Trophoblast cell (in vitro differentiated cells and primary cell): ENCODE results near the gene XAB2.
A peak's percentile ranks its signal among the peaks of the same experiment; 100 is the strongest.

Experiments used
- DNase-seq, 2 donors: peaks; one replicate each; pipeline ENCODE4 v3.0.0-alpha.2; 2016
- H2AFZ ChIP-seq: 2 replicates; pipeline ENCODE4 v1.6.1; 2013; ENCODE audit warnings: low read length, moderate library complexity, mild to moderate bottlenecking; ENCODE audit not compliant: insufficient read depth, poor library complexity
- H2AK5ac ChIP-seq: 2 replicates; pipeline ENCODE4 v1.6.1; 2013; ENCODE audit warnings: mild to moderate bottlenecking, low read length
- H2BK120ac ChIP-seq: 2 replicates; pipeline ENCODE4 v1.6.1; 2013; ENCODE audit warnings: low read length, mild to moderate bottlenecking, moderate library complexity; ENCODE audit not compliant: insufficient read depth, poor library complexity
- H2BK12ac ChIP-seq: 2 replicates; pipeline ENCODE4 v1.6.1; 2013; ENCODE audit warnings: mild to moderate bottlenecking, low read length, moderate library complexity
- H2BK5ac ChIP-seq: 2 replicates; pipeline ENCODE4 v1.6.1; 2013; ENCODE audit warnings: low read length, low read depth, moderate library complexity, mild to moderate bottlenecking; ENCODE audit not compliant: poor library complexity
- H3K14ac ChIP-seq: 2 replicates; pipeline ENCODE4 v1.6.1; 2013; ENCODE audit warnings: mild to moderate bottlenecking, low read length
- H3K18ac ChIP-seq: 2 replicates; pipeline ENCODE4 v1.6.1; 2013; ENCODE audit warnings: mild to moderate bottlenecking, low read length
- H3K23ac ChIP-seq: 2 replicates; pipeline ENCODE4 v1.6.1; 2013; ENCODE audit warnings: low read length
- H3K27ac ChIP-seq: 2 replicates; pipeline ENCODE4 v1.5.1; 2013; ENCODE audit warnings: low read depth, mild to moderate bottlenecking, inconsistent platforms, low read length, moderate library complexity
- H3K27me3 ChIP-seq: 2 replicates; pipeline ENCODE4 v1.6.1; 2013; ENCODE audit warnings: inconsistent platforms, mild to moderate bottlenecking, low read length, moderate library complexity; ENCODE audit not compliant: insufficient read depth
- H3K36me3 ChIP-seq, 2 experiments: 1 replicate in 1 of 2; 2 replicates in 1 of 2; pipeline ENCODE4 v1.6.1; 2013; ENCODE audit warnings: low read length in 2 of 2, mild to moderate bottlenecking in 2 of 2, moderate library complexity in 1 of 2; ENCODE audit not compliant: insufficient read depth in 2 of 2, control insufficient read depth in 1 of 2
- H3K4ac ChIP-seq: 2 replicates; pipeline ENCODE4 v1.6.1; 2013; ENCODE audit warnings: low read depth, mild to moderate bottlenecking, low read length, moderate library complexity
- H3K4me1 ChIP-seq, 2 experiments: 1 replicate in 1 of 2; 2 replicates in 1 of 2; pipeline ENCODE4 v1.6.1; 2013; ENCODE audit warnings: low read length in 2 of 2, mild to moderate bottlenecking in 2 of 2, moderate library complexity in 1 of 2; ENCODE audit not compliant: insufficient read depth in 2 of 2, control insufficient read depth in 1 of 2
- H3K4me2 ChIP-seq: 2 replicates; pipeline ENCODE4 v1.6.1; 2013; ENCODE audit warnings: inconsistent platforms, mild to moderate bottlenecking, low read length, moderate library complexity
- H3K4me3 ChIP-seq: 2 replicates; pipeline ENCODE4 v1.5.1; 2013; ENCODE audit warnings: mild to moderate bottlenecking, low read depth, low read length, inconsistent platforms
- H3K79me1 ChIP-seq: one replicate; pipeline ENCODE4 v1.6.1; 2013; ENCODE audit warnings: low read length
- H3K79me2 ChIP-seq: 2 replicates; pipeline ENCODE4 v1.6.1; 2013; ENCODE audit warnings: low read length, mild to moderate bottlenecking; ENCODE audit not compliant: control insufficient read depth, insufficient read depth, poor library complexity
- H3K9ac ChIP-seq: 2 replicates; pipeline ENCODE4 v1.6.1; 2013; ENCODE audit warnings: mild to moderate bottlenecking, low read length
- H3K9me3 ChIP-seq: 2 replicates; pipeline ENCODE4 v1.6.1; 2013; ENCODE audit warnings: low read depth, mild to moderate bottlenecking, control low read depth, inconsistent platforms, low read length; ENCODE audit not compliant: insufficient read depth
- H4K12ac ChIP-seq: 2 replicates; pipeline ENCODE4 v1.6.1; 2013; ENCODE audit warnings: low read depth, mild to moderate bottlenecking, low read length, moderate library complexity
- H4K8ac ChIP-seq: 2 replicates; pipeline ENCODE4 v1.6.1; 2013; ENCODE audit warnings: low read depth, mild to moderate bottlenecking, low read length, moderate library complexity
- H4K91ac ChIP-seq: one replicate; pipeline ENCODE4 v1.6.1; 2013; ENCODE audit warnings: low read depth, mild to moderate bottlenecking, low read length, moderate library complexity
- WGBS: extraction: QIAGEN DNeasy Blood & Tissue Kit; methylation state at CpG from one replicate; pipeline ENCODE4 v1.1.7; 2013; ENCODE audit warnings: missing lambda C conversion rate; ENCODE audit not compliant: insufficient read length, insufficient coverage; ENCODE audit errors: extremely low coverage; 5-methylcytosine and 5-hydroxymethylcytosine counted together

XAB2 gene

GRCh38 chr19:7655581-7655980 lies 26.2 kb upstream of the XAB2 start:
- Histone ChIP-seq H3K23ac (no peak overlapping the region), H2BK120ac (no peak overlapping the region), H4K8ac (no peak overlapping the region), H3K79me2 (no peaks in the 10 kb centered on the region), H4K12ac (no peak overlapping the region), H3K4me1 (peaks cover 2 to 4% of the 10 kb centered on the region in 2 experiments), H3K4me2 (no peak overlapping the region), H3K27me3 (no peaks in the 10 kb centered on the region), H3K9me3 (no peaks in the 10 kb centered on the region), H3K4me3 (no peak overlapping the region), H3K14ac (no peak overlapping the region), H3K36me3 (no peaks in the 10 kb centered on the region), H4K91ac (no peak overlapping the region), H2AK5ac (no peak overlapping the region), H3K27ac (no peak overlapping the region), H3K4ac (no peak overlapping the region), H2BK12ac (no peak overlapping the region), H3K9ac (no peak overlapping the region), H2AFZ (no peak overlapping the region), H2BK5ac (no peak overlapping the region), H3K18ac (no peak overlapping the region), H3K79me1 (no peaks in the 10 kb centered on the region)
- DNase-seq: peak in 1 of 2 donors; percentile 25
- no CpG with 5 or more reads among the region's 8 CpGs for WGBS

- Histone ChIP-seq H2BK5ac (no peak overlapping the region), H3K4ac (no peak overlapping the region), H3K18ac (no peak overlapping the region), H3K9ac (no peak overlapping the region), H2AK5ac (no peak overlapping the region), H3K14ac (no peak overlapping the region), H3K79me2 (no peaks in the 10 kb centered on the region), H3K4me2 (no peak overlapping the region), H3K79me1 (no peaks in the 10 kb centered on the region), H3K27me3 (no peaks in the 10 kb centered on the region), H3K9me3 (no peaks in the 10 kb centered on the region), H3K4me3 (no peak overlapping the region), H3K4me1 (peaks cover 2 to 4% of the 10 kb centered on the region in 2 experiments), H4K12ac (no peak overlapping the region), H3K27ac (no peak overlapping the region), H3K36me3 (no peaks in the 10 kb centered on the region), H2BK120ac (no peak overlapping the region), H4K91ac (no peak overlapping the region), H3K23ac (no peak overlapping the region), H4K8ac (no peak overlapping the region), H2AFZ (no peak overlapping the region), H2BK12ac (no peak overlapping the region)
- WGBS: no CpG with 5 or more reads among the region's 8 CpGs
- DNase-seq: no peak
These were observed 25.1 kb upstream of the XAB2 start for GRCh38 chr19:7654401-7654800.

- Histone ChIP-seq H2BK120ac (no peak overlapping the region), H3K9me3 (peaks cover 2% of the 10 kb centered on the region), H3K79me2 (no peaks in the 10 kb centered on the region), H3K4me3 (no peak overlapping the region), H4K12ac (no peak overlapping the region), H3K4me1 (peaks cover 2 to 4% of the 10 kb centered on the region in 2 experiments), H2BK12ac (no peak overlapping the region), H3K4me2 (peak overlapping the region; percentile 38), H3K23ac (no peak overlapping the region), H2BK5ac (no peak overlapping the region), H3K4ac (no peak overlapping the region), H2AFZ (peak overlapping the region; percentile 4), H3K36me3 (peaks cover 2 to 4% of the 10 kb centered on the region in 2 experiments), H3K18ac (peak overlapping the region; percentile 10), H3K9ac (no peak overlapping the region), H4K8ac (no peak overlapping the region), H3K27me3 (no peaks in the 10 kb centered on the region), H3K79me1 (no peaks in the 10 kb centered on the region), H3K14ac (no peak overlapping the region), H3K27ac (no peak overlapping the region), H2AK5ac (no peak overlapping the region), H4K91ac (peak overlapping the region; percentile 11)
- WGBS: no CpG with 5 or more reads among the region's 28 CpGs
- DNase-seq: peak; percentile 83 to 95
These were observed 22.8 kb upstream of the XAB2 start for GRCh38 chr19:7652061-7652641.

GRCh38 chr19:7650148-7650547 lies 20.8 kb upstream of the XAB2 start:
- H3K9ac ChIP-seq: no peak overlapping the region
- no peaks in the 10 kb centered on the region for H3K27me3 ChIP-seq
- H3K23ac ChIP-seq: no peak overlapping the region
- peaks cover 12 to 17% of the 10 kb centered on the region in 2 experiments for H3K36me3 ChIP-seq
- H3K4ac ChIP-seq: no peak overlapping the region
- H2AK5ac ChIP-seq: no peak overlapping the region
- no peak overlapping the region for H3K27ac ChIP-seq
- H3K4me1 ChIP-seq: peaks cover 2 to 4% of the 10 kb centered on the region in 2 experiments
- H3K79me2 ChIP-seq: no peaks in the 10 kb centered on the region
- H2BK5ac ChIP-seq: no peak overlapping the region
- no peak overlapping the region for H4K8ac ChIP-seq
- H2BK120ac ChIP-seq: no peak overlapping the region
- no peak overlapping the region for H2BK12ac ChIP-seq
- no CpG with 5 or more reads among the region's 2 CpGs for WGBS
- no peak overlapping the region for H4K12ac ChIP-seq
- H3K9me3 ChIP-seq: peaks cover 2% of the 10 kb centered on the region
- H3K14ac ChIP-seq: no peak overlapping the region
- no peak overlapping the region for H2AFZ ChIP-seq
- no peak for DNase-seq
- H3K4me2 ChIP-seq: no peak overlapping the region
- H3K4me3 ChIP-seq: no peak overlapping the region
- no peaks in the 10 kb centered on the region for H3K79me1 ChIP-seq
- no peak overlapping the region for H4K91ac ChIP-seq
- no peak overlapping the region for H3K18ac ChIP-seq
